ENCODE measurements around the gene MATR3.
"Not testable (repeated sequence)": the region's sequence is repeated elsewhere in the genome, so short reads cannot be mapped to it uniquely, and the experiment has no call there.

MATR3 gene, protein sequence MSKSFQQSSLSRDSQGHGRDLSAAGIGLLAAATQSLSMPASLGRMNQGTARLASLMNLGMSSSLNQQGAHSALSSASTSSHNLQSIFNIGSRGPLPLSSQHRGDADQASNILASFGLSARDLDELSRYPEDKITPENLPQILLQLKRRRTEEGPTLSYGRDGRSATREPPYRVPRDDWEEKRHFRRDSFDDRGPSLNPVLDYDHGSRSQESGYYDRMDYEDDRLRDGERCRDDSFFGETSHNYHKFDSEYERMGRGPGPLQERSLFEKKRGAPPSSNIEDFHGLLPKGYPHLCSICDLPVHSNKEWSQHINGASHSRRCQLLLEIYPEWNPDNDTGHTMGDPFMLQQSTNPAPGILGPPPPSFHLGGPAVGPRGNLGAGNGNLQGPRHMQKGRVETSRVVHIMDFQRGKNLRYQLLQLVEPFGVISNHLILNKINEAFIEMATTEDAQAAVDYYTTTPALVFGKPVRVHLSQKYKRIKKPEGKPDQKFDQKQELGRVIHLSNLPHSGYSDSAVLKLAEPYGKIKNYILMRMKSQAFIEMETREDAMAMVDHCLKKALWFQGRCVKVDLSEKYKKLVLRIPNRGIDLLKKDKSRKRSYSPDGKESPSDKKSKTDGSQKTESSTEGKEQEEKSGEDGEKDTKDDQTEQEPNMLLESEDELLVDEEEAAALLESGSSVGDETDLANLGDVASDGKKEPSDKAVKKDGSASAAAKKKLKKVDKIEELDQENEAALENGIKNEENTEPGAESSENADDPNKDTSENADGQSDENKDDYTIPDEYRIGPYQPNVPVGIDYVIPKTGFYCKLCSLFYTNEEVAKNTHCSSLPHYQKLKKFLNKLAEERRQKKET

DNA sequence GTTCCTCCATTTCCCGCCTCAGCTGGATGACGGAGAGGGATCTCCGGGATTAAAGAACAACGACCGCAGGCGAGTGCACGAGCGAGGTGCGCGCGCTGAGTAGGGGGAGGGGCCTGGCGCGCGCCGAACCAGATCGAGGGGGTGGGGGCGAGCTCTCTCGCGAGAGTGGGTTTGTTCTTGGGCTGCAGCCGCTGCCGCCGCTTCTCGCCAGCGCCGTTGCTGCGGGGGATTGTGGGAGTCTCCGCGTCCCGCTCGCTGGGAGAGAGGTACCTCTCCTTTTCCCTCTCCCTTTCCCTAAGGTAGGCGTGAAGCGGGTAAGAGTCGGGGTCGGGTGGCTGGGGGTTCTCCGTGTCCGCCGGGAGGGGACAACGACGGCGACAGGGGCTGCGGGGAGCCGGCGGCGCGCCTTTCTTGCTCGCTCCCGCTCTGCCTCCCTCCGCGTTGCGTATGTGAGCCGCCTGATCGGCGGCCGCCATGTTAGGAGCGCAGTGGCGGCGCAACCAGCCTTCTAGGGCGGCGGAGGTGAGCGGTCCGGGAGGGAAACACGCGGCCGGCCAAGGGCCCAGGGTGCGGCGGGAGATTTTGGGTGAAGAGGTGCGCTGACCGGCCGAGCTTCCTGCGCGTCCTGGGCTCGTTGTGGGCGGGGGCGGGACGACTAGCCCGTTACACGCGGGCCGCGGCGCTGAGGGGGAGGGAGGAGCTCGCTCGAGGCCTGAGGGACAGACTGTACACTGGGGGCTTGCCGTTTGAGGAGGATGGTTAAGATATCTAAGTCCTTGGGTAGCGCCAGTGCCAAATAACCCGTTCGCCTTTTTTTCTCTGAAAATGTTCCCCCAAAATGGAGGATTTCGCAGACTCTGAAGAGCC is at the start of gene MATR3:
Gene MATR3, plus strand, starts transcription at position 234 of the 867 bp plus-strand sequence. CDS start 13,676 bp downstream, outside the sequence.
- DNase-seq, result peak; percentile 89

DNA sequence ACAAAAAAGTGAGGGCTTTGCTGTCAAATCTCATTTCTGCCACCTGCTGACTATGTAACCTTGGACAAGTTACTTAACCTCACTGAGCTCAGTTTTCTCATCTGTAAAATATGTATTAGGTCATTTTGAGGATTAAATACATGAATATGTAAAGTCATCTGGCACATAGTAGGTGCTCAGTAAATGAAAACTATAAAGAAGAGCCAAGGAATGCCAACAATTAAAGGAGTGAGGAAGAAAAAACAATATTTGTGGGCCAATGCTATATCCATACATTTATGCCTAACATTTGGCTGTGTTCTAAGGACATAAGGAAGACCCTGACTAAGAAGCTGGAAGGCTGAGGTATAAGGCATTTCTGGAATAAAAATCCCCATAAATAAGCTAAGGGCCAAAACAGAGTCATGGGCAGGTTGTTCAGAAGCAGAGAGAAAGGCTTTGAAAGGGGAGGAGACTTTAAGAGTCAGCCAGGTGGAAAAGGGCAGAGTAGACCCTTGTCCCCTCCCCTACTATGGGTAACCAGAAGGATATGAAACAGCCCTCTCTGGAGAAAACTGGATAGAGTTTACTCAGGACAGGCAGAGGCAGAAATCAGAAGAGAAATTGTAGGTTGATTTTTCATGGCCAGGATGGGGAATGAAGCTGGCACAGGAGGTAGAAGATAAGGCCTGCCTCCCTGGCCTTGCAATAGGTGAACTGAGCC is 47.8 kb upstream of the MATR3 start:
- no peak for DNase-seq

DNA sequence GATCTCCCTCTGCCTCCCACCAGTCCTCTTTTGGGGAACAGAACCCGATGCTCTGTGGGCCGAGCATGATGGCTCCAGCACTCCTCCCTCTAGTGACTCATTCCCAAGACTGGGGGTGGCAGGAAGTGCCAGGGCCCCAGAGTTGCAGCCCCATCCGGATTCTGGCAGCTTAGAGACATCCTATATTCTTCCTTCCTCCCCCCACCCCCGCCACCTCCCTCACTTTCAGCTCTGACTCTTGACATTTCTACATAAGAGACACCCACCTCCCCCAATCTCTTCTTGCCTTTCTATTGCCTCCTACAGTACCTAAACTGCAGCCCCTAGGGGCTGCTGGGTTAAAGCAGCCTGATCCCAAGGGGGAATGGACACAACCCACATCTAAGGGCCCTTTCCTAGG is 47.1 kb upstream of the MATR3 start:
- no peak for DNase-seq

DNA sequence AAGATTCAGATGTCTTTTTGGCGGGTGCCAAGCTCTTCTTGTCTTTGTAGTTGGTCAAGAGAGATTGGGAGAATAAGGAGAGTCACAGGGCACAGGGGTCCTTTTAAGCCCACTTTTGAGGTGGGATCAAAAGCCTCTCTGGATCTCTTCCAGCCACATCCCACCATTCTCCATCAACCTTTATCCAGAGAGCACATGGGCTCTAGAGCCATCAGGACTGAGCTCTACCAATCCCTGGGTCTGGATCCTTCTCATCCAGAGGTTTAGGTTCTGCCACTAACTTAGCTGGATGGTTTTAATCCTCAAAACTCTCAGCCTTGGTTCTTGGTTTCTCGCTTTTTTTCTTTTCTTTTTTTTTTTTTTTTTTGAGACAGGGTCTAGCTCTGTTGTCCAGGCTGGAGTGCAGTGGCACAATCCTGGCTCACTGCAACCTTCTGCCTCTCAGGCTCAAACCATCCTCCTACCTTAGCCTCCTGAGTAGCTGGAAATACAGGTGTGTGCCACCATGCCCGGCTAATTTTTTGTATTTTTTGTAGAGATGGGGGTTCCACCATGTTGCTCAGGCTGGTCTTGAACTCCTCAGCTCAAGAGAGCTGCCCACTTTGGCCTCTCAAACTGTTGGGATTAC is 44.6 kb upstream of the MATR3 start:
- no peak for DNase-seq

DNA sequence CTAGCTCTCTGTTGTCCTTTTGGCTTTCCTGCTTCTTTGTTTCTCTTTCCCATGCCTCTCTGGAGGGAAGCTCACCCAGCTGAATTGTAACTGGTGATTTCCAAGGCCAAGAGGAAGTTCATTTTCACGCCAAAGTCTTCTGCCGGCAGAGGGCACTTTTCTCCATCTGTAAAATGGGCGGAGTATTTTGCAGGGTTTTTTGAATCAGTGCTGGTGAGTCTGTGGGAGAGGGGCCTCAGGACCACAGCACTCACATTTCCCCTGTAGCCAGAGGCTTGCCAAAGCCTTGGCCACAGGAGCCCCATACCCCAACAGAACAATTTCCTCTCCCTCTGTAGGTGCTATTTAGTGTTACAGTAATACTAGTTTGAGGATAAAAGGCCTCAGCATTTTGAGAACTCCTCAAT is 42.3 kb upstream of the MATR3 start:
- no peak for DNase-seq

DNA sequence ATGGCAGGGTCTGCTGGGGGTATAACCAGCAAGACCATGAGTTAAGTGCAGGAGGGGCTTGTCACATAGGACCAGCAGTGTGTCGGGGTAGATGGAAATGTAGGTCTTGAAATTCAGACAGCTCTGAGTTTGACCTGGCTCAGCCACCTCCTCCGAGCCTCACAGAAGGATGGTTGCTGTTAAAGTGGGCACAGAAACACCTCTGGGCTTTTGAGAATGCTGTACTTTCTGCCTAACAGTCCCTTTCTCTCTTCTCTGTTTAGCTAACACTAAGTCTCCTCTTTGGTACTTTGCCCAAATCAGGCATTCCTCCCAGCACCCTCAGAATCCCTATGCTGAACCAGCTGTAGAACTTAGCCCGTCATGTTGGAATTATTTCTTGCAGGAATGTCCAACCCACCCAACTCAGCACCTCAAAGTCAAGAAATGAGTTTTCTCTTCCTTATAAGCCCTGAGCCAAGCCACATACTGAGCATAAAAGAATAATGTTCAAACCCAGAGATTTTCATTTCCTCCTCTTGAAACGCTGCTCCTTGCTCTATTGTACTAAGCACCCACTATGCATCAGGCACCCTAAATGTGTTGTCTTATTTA is 41.7 kb upstream of the MATR3 start:
- DNase-seq, result no peak

DNA sequence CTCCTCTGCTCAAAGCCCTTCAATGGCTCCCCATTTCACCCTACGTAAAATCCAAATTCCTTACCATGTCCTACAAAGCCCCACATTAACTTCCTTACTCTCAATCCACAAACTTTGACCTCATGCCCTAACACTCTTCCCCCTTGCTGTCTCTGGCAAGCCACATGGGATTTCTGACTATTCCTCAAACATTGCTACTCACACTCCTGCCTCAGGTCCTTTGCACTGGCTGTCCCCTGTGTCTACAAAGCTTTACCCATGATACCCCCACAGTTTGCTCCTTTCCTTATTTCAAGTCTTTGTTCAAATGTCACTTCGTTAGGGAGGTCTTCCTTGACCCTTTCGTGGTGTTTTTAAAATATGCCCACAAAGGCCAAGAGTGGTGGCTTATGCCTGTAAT is 40.4 kb upstream of the MATR3 start:
- no peak for DNase-seq

DNA sequence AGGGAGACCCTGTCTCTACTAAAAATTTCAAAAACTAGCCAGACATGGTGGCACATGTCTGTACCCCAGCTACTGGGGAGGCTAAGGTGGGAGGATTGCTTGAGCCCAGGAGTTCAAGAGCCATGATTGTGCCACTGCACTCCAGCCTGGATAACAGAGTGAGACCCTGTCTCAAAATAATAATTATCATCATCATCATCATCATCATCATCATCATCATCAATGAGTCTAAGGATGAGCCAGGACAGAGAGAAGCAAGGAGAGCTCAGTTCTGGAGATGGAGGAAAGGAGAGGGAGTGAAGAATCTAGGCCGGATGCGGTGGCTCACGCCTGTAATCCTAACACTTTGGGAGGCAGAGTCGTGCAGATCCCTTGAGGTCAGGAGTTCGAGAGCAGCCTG is 36.7 kb upstream of the MATR3 start:
- no peak for DNase-seq

DNA sequence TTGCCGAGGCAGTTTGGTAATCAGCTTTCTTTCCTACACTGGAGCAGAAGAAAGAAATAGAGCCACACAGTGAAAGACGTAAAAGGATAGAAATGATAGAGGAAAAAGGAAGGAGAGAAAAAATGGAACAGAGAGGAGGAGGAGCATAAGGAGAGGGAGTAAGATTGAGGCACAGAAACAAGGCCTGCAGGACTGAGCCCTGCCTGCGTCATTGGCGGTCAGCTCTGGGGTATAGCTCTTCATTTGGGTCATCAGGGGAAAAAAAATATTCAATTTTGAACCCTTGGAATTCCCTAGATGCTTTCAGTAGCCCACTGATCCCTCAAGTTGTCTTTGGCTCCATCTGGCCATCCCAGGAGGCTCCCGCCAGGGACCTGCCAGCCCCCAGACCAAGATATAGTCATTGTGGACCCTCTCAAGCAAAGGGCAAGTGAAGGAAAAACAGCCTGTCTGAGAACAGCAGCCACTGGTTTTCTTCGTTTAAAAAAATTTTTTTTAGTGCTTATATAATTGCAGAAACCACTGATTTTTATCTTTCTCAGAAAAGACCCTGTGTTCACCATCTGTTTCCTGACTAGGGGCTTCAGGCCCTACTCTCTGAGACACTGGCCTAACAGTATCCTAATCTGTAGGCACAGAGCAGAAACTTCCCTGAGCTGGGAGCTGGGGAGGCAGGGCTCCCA is 31.3 kb upstream of the MATR3 start:
- DNase-seq, result no peak

DNA sequence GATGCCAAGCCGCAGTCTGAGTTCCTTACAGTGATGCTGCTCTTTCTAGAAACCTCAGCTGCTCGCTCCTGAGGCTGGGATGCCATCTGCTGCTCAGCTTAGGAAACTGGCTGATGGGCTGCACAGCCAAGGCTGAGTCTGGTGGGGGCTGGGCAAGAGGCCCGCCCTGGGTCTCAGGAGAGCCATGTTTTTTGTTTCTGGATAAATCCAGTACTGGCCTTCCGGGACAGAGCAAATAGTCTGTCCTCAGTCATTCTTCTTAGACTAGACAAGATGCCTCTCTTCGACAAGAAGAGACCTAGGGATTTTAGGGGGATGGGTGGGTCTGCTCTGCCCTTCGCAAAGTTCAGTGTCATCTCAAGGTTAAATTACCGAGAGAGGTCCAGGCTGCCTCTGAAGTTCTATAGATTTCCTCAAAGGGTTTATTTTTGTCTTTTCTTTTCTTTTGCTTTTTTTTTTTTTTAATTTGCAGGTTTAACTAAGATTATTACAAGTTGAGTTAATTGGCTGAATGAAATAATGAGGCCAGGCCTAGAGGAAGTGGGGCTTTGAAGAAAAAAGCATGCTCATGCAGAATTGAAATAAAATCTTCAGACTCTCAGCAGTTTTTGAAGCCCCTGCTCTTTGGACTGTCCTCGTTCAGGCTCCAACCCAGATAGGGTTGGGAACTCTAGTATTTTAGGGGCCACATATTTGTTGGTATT is 30.6 kb upstream of the MATR3 start:
- DNase-seq, result peak; percentile 82

DNA sequence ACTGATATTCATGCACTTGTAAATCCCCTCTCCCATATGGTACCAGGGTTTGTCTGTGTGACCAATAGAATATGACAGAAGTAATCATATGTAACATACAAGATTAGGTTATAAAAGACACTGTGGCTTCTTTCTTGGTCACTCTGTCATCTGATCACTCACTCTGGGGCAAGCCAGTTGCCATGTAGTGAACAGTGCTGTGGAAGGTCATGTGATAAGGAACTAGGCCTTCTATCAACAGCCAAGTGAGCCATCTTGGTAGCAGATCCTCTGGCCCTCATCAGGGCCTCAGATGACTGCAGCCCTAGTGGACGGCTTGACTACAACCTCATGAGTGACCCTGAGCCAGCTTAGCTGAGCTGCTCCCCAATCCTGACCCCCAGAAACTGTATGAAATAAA is 30.0 kb upstream of the MATR3 start:
- DNase-seq, result no peak

DNA sequence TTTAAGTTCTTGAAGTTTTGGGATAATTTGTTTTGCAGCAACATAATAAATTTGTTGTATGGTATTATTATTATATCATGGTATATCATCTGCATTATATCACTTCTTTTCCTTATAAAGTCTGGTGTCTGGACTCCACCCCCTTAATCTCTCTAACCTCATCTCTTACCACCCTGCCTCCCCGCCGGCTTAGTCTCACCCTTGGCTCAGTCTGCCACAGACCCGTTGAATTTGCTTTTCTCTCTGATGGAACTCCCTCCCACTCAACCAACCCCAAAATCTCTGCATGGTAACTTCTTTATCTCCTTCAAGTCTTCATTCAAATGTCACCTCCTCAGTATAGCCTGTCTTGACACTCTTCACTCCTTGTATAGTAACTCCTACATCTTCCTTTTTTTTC is 29.6 kb upstream of the MATR3 start:
- DNase-seq, result no peak

DNA sequence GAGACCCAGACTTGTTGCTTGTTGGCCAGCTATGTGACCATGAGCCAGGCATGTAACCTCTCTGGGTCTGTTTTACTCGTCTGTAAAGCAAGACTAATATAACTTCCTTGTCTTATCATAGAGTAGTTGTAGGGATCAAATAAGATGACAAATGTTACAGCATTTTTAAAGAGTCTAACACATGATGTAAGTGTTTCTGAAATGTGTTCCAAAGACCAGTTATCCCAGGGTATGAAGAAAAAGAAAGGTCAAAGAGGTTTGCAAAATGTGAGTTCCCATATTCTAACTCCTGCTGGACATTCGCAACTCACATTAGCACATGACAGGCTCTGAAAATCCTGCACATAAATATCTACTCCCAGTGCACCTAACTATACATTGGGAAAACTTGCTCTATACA is 28.5 kb upstream of the MATR3 start:
- no peak for DNase-seq

DNA sequence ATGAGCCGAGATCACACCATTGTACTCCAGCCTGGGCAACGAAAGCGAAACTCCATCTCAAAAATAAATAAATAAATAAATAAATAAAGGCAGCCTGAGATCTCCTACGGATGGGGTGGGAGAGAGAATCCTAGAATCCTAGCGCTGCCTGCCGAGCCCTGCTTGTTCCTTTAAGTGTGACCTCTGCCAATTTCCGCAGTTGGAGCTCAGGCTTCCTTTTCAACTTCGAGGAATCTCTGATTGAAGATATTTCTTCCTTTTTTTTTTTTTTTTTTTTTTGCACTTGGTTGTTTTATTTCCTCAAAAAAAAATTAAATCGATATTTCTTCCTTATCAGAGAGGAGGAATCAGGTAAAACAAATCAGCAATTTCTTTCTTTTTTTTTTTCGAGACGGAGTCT is 27.3 kb upstream of the MATR3 start:
- no peak for DNase-seq

DNA sequence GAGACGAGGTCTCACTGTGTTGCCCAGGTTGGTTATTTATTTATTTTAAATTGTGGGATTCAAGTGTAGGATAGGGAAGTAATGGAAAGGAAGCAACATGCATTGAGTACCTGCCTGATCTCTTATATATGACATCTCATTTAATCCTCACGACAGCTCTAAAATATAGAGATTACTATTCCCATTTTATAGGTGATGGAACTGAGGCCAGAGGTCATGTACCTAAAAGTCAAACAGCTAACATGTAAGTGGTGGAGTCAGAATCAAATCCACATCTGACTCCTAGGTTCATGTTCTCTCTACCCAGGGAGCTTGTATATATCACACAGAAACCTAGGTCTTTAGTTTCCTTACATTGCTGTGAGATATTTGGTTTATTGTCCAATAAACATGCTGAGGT is 26.1 kb upstream of the MATR3 start:
- DNase-seq, result no peak

DNA sequence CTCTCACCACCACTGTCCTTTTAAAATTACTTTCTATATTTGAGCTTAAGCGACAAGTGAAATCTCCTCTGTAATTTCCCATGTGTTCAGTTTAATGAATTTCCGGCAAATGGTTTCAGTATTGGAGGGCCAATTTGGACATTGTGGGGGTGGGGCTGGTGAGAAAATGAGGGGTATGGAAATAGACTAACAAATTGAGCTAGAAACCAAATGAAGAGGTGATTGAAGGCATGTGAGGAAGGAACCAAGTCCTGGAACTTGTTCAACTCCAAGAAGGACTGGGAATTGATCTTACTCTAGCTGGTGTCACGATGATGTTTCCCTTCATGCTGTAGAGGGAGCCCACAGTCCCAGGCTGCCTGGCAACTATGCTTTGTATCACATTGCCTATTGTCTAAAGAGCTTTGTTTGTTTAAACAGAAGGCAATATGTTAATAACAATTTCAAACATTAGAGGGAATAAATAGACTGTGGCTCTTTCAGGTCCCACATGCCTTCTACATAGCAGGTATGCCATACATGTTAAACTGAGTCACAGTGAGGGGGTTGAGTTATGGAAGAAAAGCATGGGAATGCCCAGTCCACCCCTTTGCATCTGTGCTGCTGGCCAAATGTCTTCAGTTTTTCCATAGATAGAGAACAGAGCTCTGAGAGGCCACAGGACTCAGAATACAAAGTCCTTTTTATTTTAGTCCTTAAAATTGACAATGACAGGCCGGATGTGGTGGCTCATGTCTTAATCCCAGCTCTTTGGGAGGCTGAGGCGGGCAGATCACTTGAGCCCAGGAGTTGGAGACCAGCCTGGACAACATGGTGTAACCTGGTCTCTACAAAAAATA is 25.0 kb upstream of the MATR3 start:
- no peak for DNase-seq

DNA sequence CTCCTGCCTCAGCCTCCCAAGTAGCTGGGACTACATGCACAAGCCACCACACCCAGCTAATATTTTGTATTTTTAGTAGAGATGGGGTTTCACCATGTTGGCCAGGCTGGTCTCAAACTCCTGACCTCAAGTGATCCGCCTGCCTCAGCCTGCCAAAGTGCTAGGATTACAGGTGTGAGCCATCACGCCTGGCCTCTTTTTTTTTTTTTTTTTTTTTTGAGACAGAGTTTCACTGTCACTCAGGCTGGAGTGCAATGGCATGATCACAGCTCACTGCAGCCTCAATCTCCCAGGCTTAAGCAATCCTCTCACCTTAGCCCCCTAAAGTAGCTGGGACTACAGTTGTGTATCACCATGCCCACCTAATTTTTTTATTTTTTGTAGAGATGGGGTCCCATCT is 22.8 kb upstream of the MATR3 start:
- not testable (repeated sequence) for DNase-seq

DNA sequence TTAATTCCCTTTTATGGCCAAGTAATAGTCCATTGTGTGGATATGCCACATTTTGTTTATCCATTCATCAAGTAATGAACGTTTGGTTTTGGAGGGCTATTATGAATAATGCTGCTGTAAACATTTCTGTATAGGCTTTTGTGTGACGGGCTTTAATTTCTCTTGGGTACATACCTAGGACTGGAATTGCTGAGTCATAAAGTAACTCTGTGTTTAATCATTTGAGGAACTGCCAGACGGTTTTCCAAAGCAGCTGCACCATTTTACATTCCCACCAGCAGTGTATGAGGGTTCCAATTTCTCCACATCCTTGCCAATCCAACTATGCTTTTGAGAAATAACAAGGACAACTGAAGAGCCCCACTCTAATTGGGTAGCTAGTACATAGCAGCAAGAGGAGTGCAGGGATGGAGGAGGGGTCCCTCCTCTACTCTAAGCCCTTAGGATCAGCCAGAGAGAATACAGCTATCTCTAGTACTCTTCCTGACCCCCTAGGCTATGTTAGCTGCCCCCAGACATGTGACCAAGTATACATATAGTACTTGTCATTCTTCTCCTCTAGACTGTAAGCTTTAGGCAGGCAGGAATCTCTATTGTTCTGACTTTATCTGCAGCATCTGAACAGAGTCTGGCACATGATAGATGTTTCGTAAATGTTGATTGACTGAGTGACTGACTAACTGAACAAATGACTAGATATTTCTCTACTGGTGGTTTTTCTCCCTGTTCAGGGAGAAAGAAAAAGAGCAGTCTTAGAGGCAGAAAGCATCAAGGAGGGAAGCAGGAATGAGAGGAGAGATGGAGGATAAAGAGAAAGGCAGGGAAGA is 22.1 kb upstream of the MATR3 start:
- no peak for DNase-seq

Data from DMS 273 treated with DMSO at 0.1 percent for 48 hours (cell line).